ENCODE measurements around the gene PCMT1.

- no peak for TF ChIP-seq CTCF (IDR thresholded peaks at IDR 0.05)
- no peak for TF ChIP-seq POLR2A (IDR thresholded peaks at IDR 0.05)
These were observed 98.4 kb downstream of the PCMT1 start for GRCh38 chr6:149847939-149848267.
